Jurkat, Clone E6-1 (cell line): ENCODE results near the gene PDK4. TPM values are rescaled to one million over a fixed set of nuclear protein-coding genes. Genes with fewer than 3 reads are reported as not detected.

ENCODE experiments used
- DNase-seq: peaks from one replicate; pipeline ENCODE4 v3.0.0-alpha.2; 2011; ENCODE audit warnings: low read depth, low spot score
- H3K4me3 ChIP-seq: 2 replicates; pipeline ENCODE4 v1.5.1; 2011; ENCODE audit warnings: mild to moderate bottlenecking, low read length, control low read depth, moderate library complexity
- polyA plus RNA-seq: library from polyadenylated mRNA; unstranded; fragments of >200 nt; gene quantifications from one replicate; pipeline ENCODE4 v1.2.1, GENCODE V29; 2012; ENCODE audit warnings: missing spikeins; ENCODE audit not compliant: insufficient read length, insufficient read depth

The PDK4 gene
- not detected for polyA plus RNA-seq

- H3K4me3 ChIP-seq = no peak within 1 kb of the TSS
- no peak for DNase-seq
Measured at GRCh38 chr7:95596198-95597063, at the start of gene PDK4. Gene PDK4 (minus strand): TSS chr7:95596516. CDS start chr7:95596293, 223 bp downstream.

- no peak for DNase-seq
- no peak overlapping the region for H3K4me3 ChIP-seq
Measured at GRCh38 chr7:95642173-95642572, 45.9 kb upstream of the PDK4 start.

- no peak overlapping the region for H3K4me3 ChIP-seq
- peak; percentile 49 for DNase-seq
Measured at GRCh38 chr7:95636140-95636940, 40.0 kb upstream of the PDK4 start.

GRCh38 chr7:95632609-95633008, 36.3 kb upstream of the PDK4 start:
- DNase-seq = no peak
- no peak overlapping the region for H3K4me3 ChIP-seq

- no peak overlapping the region for H3K4me3 ChIP-seq
- no peak for DNase-seq
Measured at GRCh38 chr7:95631527-95631926, 35.2 kb upstream of the PDK4 start.

GRCh38 chr7:95630702-95631458, 34.6 kb upstream of the PDK4 start:
- no peak overlapping the region for H3K4me3 ChIP-seq
- DNase-seq = no peak

GRCh38 chr7:95628831-95629439, 32.6 kb upstream of the PDK4 start:
- DNase-seq = no peak

GRCh38 chr7:95623788-95624187, 27.5 kb upstream of the PDK4 start:
- no peak for DNase-seq
- no peak overlapping the region for H3K4me3 ChIP-seq

More at GRCh38 chr7:95628831-95629439, 32.6 kb upstream of the PDK4 start:
- H3K4me3 ChIP-seq = no peak overlapping the region

- no peak overlapping the region for H3K4me3 ChIP-seq
- DNase-seq = no peak
Measured at GRCh38 chr7:95622859-95623258, 26.5 kb upstream of the PDK4 start.

GRCh38 chr7:95622001-95622549, 25.8 kb upstream of the PDK4 start:
- H3K4me3 ChIP-seq = no peak overlapping the region
- DNase-seq = no peak

GRCh38 chr7:95621404-95621803, 25.1 kb upstream of the PDK4 start:
- no peak overlapping the region for H3K4me3 ChIP-seq
- DNase-seq = no peak

- H3K4me3 ChIP-seq = no peak overlapping the region
- DNase-seq = no peak
Measured at GRCh38 chr7:95620631-95621030, 24.3 kb upstream of the PDK4 start.

GRCh38 chr7:95619921-95620320, 23.6 kb upstream of the PDK4 start:
- H3K4me3 ChIP-seq = no peak overlapping the region
- no peak for DNase-seq

GRCh38 chr7:95619517-95619916, 23.2 kb upstream of the PDK4 start:
- no peak for DNase-seq
- no peak overlapping the region for H3K4me3 ChIP-seq

- no peak overlapping the region for H3K4me3 ChIP-seq
- DNase-seq = no peak
Measured at GRCh38 chr7:95614442-95614940, 18.2 kb upstream of the PDK4 start.

- H3K4me3 ChIP-seq = no peak overlapping the region
- no peak for DNase-seq
Measured at GRCh38 chr7:95611224-95611623, 14.9 kb upstream of the PDK4 start.

- no peak overlapping the region for H3K4me3 ChIP-seq
- no peak for DNase-seq
Measured at GRCh38 chr7:95609277-95609971, 13.1 kb upstream of the PDK4 start.
